ENCODE data around the gene ZNF157.

DNA sequence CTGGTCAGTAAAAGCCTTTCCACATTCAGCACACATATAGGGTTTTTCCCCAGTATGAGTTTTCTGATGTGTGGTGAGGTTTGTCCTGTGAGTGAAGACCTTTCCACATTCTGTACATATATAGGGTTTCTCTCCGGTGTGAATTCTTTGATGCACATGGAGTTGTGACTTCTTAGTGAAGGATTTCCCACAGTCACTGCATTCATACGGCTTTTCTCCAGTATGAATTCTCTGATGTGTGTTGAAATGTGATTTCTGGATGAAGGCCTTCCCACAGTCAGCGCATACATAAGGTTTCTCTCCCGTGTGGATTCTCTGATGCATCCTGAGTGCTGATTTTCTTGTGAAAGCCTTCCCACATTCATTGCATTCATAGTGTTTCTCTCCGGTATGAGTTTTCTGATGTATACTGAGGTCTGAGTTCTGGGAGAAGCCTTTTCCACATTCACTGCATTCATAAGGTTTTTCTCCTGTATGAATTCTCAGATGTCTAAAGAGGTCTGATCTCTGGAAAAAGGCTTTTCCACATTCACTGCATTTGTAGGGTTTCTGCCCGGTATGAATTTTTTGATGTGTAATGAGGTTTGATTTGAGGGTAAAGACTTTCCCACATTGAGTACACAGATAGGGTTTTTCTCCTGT, 77.9 kb downstream of the ZNF157 start:
- TF ChIP-seq, protein P1, sequence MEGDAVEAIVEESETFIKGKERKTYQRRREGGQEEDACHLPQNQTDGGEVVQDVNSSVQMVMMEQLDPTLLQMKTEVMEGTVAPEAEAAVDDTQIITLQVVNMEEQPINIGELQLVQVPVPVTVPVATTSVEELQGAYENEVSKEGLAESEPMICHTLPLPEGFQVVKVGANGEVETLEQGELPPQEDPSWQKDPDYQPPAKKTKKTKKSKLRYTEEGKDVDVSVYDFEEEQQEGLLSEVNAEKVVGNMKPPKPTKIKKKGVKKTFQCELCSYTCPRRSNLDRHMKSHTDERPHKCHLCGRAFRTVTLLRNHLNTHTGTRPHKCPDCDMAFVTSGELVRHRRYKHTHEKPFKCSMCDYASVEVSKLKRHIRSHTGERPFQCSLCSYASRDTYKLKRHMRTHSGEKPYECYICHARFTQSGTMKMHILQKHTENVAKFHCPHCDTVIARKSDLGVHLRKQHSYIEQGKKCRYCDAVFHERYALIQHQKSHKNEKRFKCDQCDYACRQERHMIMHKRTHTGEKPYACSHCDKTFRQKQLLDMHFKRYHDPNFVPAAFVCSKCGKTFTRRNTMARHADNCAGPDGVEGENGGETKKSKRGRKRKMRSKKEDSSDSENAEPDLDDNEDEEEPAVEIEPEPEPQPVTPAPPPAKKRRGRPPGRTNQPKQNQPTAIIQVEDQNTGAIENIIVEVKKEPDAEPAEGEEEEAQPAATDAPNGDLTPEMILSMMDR (IDR thresholded peaks at IDR 0.05 in 4 of 5, conservative IDR thresholded peaks at IDR 0.05 in 1 of 5) = no peak
- no peak for TF ChIP-seq POLR2A (IDR thresholded peaks at IDR 0.05)
